ENCODE results near the gene RNASE11.

The RNASE11 gene

DNA sequence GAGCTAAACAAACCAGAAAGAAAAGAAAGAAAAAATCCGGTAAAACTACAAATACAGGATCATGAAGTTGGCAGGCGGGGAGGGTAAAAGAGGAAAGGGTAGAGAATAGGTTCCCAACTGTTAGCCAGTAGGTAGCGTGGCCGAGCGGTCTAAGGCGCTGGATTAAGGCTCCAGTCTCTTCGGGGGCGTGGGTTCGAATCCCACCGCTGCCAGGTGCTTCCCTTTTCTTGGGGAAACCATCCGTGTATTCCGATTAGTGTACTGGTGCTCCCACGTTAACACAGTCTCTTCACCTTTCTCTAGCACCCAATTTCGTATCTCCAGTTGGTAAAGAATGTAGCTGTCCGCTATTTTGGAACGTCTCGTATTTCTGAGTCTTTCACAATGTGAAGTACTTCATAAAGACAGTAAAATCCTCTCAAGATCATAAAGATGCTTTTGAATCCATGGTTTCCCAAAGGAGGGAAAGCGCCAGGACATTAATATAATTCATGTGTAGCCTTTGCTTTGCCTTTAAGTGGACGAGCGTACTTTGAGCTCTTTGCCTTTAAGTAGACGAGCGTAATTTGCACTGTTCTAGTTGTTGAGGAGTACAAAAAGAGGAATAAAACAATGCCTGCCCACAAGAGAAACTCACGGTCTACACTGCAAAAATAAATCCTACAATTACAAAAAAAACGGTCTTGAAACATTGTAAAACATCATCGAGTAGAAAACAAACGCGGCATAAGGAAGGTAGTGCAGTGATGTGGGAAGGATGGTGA is 22.4 kb upstream of the RNASE11 start:
- CTCF ChIA-PET, result interaction anchor here (0.8 to 7.8 kb wide), 20 partner anchors 11 to 281 kb away, joined by 3 to 161 read pairs (median 6); partner anchors contain the start of genes ANG, APEX1, CCNB1IP1 and OSGEP
- DNase-seq (ENCODE audit: low read depth, low spot score), result no peak
- POLR2A ChIA-PET, result interaction anchor here (0.7 to 1.4 kb wide), 2 partner anchors 21 to 73 kb away, joined by 3 to 4 read pairs; no protein-coding TSS in a partner anchor
- TF ChIP-seq CTCF (IDR thresholded peaks at IDR 0.05; ENCODE audit: insufficient read depth, low read length, missing control alignments), result no peak
- H3K4me3 ChIP-seq (ENCODE audit: low read depth, low read length), result peak overlapping the region; percentile 84

DNA sequence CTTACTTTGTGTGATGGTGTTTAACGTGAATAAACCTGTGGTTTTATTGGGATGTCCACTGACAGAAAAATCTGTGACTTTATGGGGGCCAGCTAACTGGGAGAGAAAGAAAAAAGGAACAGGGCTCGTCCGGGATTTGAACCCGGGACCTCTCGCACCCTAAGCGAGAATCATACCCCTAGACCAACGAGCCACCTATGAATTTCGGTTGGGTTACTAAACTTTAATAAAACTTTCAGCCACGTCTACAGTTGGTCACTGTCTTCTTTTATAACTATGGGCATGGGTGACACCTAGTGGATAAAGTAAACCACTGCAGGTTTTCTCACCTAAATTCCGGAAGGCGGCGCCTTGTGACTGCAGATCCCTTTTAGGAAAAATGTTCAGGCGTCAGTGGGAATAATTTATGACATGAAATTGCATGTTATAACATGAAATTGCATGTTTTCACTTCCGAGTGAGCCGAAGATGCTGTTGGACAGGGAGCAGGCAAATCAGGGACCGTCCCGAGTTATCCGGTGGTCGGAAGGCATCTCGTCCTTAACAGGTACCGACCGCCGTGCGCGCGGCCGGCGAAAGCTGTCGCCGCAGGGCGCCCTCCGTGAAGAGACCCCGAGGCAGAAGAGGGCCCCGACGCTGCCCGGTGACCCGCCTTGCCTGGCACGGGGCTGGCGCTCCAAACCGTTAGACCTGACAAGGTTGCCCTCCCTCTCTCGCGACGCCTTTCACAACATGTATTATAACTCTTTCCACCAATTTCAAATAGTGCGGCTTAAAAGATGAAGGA is 21.6 kb upstream of the RNASE11 start:
- ChIA-PET POLR2A (interaction anchor here (1.4 kb wide), 1 partner anchor 74 kb away, joined by 4 read pairs; no protein-coding TSS in a partner anchor), CTCF (interaction anchor here (0.6 to 7.8 kb wide), 32 partner anchors 11 to 280 kb away, joined by 3 to 161 read pairs (median 4); partner anchors contain the start of genes ANG, APEX1, CCNB1IP1 and OSGEP)
- peak overlapping the region; percentile 84 for H3K4me3 ChIP-seq (ENCODE audit: low read depth, low read length)
- DNase-seq (ENCODE audit: low read depth, low spot score), result peak; percentile 58
- peak; percentile 69 for TF ChIP-seq CTCF (IDR thresholded peaks at IDR 0.05; ENCODE audit: insufficient read depth, low read length, missing control alignments)

DNA sequence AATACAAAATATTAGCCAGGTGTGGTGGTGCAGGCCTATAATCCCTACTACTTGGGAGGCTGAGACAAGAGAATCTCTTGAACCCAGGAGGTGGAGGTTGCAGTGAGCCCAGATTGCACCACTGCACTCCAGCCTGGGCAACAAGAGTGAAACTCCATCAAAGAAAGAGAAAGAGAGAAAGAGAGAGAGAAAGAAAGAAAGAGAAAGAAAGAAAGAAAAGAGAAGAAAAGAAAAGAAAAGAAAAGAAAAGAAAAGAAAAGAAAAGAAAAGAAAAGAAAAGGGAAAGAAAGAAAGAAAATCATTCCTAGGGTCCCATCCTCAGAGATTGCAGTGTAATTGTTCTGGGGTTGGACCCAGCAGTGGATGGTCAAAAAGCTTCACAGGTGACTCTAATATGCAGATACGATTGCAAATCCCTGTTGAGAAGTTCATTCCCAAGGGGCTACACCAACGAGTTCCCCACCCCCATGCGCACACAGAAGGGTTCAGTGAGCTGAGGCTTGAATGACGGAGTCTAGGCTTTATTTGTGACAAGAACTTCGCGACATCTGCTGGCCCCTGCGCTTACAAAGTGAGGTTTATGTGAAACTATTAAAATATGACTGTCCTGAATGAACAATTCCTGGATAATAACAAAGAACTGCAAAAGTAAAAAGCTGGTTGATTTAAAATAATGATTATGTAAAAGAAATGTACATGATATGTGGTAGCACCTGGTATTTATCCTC is 20.7 kb upstream of the RNASE11 start:
- TF ChIP-seq CTCF (IDR thresholded peaks at IDR 0.05; ENCODE audit: insufficient read depth, low read length, missing control alignments), result no peak
- POLR2A ChIA-PET, result no interaction called here
- H3K4me3 ChIP-seq (ENCODE audit: low read depth, low read length), result no peak overlapping the region

GRCh38 chr14:20607617-20608016 is 19.8 kb upstream of the RNASE11 start:
- no peak overlapping the region for H3K4me3 ChIP-seq (ENCODE audit: low read depth, low read length)
- TF ChIP-seq CTCF (IDR thresholded peaks at IDR 0.05; ENCODE audit: insufficient read depth, low read length, missing control alignments), result no peak
- DNase-seq (ENCODE audit: low read depth, low spot score), result no peak
- ChIA-PET POLR2A (interaction anchor here (1.1 kb wide), 1 partner anchor 153 kb away, joined by 3 read pairs; the partner anchor contains the start of genes APEX1 and OSGEP), CTCF (interaction anchor here (0.8 to 7.8 kb wide), 16 partner anchors 9 to 279 kb away, joined by 3 to 161 read pairs (median 6); partner anchors contain the start of genes APEX1, CCNB1IP1, OSGEP and RNASE4)

More for the DNA sequence above, 20.7 kb upstream of the RNASE11 start:
- no peak for DNase-seq (ENCODE audit: low read depth, low spot score)
- CTCF ChIA-PET, result interaction anchor here (0.6 to 7.8 kb wide), 26 partner anchors 10 to 280 kb away, joined by 3 to 161 read pairs (median 6); partner anchors contain the start of genes APEX1, CCNB1IP1, OSGEP and PIP4P1

DNA sequence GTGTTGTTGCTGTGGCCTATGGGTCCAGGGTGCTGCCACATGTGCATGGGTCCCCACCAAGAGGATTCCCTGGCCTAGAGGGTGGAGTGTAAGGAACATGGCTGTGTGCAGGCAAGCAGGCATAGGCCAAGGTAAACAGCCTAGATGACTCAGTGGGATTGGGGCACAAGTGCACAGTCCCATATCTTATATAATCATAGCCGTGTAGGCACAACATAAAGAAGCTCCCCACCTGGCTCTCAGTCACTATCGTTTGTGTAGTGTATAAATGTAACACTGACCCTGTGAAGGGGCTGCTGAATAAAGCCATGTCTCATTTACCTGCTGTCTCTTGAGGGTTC is 19.1 kb upstream of the RNASE11 start:
- CTCF ChIA-PET, result interaction anchor here (0.8 to 7.8 kb wide), 17 partner anchors 10 to 278 kb away, joined by 3 to 161 read pairs (median 4); partner anchors contain the start of genes APEX1, CCNB1IP1, OSGEP and RNASE4
- no peak overlapping the region for H3K4me3 ChIP-seq (ENCODE audit: low read depth, low read length)
- POLR2A ChIA-PET, result interaction anchor here (1.1 kb wide), 1 partner anchor 152 kb away, joined by 3 read pairs; the partner anchor contains the start of genes APEX1 and OSGEP

More for the DNA sequence above, 19.1 kb upstream of the RNASE11 start:
- TF ChIP-seq CTCF (IDR thresholded peaks at IDR 0.05; ENCODE audit: insufficient read depth, low read length, missing control alignments), result no peak
- no peak for DNase-seq (ENCODE audit: low read depth, low spot score)

All from AG04449 (cell line).